Stimulated activated CD8-positive, alpha-beta memory T cell treated with anti-CD3 and anti-CD28 coated beads, Interleukin-12 subunit alpha, Interleukin-12 subunit beta, amount 100 ng/mL, for 1 hour (primary cell): ENCODE results near the gene DOCK1.

Experiments used
- DNase-seq: peaks from one replicate; pipeline ENCODE4 v3.0.0-alpha.2; 2020; ENCODE audit warnings: low read depth

The DOCK1 gene

DNA sequence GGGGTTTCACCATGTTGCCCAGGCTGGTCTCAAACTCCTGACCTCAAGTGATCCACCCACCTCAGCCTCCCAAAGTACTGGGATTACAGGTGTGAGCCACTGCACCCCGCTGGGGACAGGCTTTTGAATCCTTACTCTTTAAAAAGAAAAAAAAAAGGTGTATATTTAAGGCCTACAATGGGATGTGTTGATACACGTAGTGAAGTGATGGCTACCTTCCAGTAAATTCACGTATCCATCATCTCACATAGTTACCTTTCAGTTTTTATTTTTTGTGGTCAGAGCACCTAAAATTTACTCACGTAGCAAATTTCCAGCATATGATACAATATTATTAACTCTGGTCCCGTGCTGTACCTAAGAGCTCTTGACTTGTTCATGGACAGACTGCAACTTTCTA, 410.7 kb downstream of the DOCK1 start:
- DNase-seq: no peak

- DNase-seq: no peak
Observed at GRCh38 chr10:127318396-127318795, 413.2 kb downstream of the DOCK1 start.

DNA sequence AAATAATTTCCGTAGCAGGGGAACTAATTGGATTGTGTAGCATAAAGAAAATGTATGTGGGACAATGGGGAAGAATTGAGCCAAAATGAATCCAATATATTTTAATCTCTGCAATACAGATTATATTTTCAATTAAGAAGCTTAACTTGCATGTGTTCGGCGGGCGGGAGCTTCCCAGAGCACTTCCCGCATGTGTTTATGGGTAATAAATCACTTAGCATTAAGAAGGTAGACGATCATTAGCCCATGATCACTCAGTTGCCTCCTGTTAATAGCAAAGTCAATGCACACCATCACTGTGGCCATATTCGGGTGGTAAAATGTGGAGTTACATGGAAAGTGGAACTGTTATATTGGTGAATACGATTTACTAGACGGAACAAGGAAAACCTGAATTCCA, 414.0 kb downstream of the DOCK1 start:
- no peak for DNase-seq

- no peak for DNase-seq
Observed at GRCh38 chr10:127319691-127320090, 414.5 kb downstream of the DOCK1 start.

DNA sequence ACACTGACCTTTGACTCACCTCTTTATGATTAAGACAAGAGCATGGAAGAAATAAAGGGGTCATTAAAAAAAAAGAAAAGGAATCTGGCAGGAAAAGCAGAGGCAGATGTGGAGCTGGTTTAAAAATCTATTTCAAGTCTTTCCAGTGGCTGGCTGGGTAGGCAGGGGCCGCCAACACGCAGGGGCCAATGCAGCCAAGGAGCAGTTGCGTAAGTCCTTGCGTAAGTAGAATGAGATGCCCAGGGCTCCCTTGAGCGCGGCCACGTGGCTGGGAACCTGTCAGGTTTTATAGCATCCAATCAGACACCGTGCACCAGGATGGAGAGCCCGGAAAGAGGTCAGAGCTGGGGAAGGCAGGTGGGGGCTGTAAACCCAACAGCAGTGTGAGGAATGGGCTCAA, 414.9 kb downstream of the DOCK1 start:
- no peak for DNase-seq

GRCh38 chr10:127322286-127322685, 417.1 kb downstream of the DOCK1 start:
- no peak for DNase-seq

- no peak for DNase-seq
Observed at GRCh38 chr10:127325506-127325905, 420.3 kb downstream of the DOCK1 start.

DNA sequence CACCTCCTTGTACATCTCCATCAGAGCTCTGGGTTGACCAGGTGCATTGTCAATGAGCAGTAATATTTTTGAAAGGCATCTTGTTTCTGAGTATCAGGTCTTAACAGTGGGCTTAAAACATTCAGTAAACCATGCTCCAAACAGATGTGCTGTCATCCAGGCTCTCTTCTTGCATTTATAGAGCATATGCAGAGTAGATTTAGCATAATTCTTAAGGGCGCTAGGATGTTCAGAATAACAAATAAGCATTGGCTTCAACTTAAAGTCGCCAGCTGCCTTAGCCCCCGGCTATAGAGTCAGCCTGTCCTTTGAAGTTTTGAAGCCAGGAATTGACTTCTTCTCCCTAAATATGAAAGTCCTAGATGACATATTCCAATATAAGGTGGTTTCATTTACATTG, 421.7 kb downstream of the DOCK1 start:
- no peak for DNase-seq

GRCh38 chr10:127331696-127332095, 426.5 kb downstream of the DOCK1 start:
- no peak for DNase-seq

DNA sequence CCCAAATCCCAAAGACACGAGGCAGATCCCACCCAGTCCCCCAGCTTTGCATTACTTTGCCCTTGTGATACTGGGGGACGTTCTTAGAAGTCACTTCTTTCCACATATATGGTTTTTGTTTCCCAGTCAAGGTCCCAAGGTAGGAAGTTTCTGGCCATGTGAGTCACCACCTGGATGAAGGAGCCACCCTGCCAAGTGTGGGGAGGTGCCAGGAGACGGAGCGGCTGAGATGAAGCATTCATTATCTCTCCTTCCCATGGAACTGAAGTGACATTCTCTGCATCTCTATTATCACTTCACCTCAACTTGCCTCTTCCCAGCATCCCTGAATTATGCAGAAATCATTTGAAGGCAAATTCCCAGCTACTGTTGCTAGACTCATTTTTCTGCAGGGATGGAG, 427.4 kb downstream of the DOCK1 start:
- DNase-seq: no peak

DNA sequence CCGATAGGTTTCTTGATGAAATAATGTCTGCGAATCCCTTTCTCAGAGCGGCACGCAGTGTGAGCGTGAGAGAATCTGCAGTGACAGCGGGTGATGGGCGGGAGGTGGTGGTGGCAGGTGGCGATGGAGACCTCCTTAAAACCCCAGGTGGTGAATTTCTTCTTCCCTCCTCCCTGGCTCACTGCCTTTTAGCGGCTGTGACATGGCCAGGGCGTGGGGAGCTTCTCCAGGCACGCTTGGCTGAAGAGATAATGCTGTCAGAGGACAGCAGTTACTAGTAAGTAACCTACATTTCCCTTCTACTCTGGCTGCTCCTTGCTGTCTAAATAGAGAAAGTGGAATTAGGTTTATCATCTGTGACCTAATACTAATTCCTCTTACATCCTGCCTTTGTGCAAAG, 432.6 kb downstream of the DOCK1 start:
- no peak for DNase-seq

DNA sequence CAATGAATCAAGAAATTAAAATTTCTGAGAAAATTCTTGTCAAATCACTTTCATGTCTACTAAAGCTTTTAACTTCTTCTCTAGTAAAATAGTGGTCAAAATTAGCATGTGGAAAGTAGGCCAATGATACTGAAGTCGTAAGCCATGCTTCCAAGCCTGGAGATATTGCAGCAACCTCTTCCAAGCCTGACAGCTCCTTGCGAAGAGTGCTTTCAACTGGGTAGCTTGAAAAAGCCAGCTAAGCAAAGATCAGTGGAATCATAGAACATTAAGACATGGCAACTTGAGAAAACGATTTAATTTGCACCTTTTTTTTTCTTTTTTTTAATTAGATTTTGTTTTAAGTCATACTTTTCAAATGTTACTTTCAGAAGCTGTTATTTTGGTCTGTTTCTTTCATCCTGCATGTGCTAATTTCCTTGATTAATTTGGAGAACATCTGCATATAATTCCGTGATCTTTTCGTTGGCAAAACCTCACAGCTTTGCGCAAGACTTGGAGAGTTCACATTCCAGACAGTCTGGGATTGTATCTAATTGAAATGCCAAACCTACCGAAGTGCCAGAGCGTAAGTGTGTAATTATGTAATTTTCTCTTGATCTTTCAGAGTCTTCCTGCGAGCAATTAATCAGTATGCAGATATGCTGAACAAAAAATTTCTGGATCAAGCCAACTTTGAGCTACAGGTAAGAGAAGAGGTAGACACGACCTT, 433.3 kb downstream of the DOCK1 start:
- DNase-seq: no peak

DNA sequence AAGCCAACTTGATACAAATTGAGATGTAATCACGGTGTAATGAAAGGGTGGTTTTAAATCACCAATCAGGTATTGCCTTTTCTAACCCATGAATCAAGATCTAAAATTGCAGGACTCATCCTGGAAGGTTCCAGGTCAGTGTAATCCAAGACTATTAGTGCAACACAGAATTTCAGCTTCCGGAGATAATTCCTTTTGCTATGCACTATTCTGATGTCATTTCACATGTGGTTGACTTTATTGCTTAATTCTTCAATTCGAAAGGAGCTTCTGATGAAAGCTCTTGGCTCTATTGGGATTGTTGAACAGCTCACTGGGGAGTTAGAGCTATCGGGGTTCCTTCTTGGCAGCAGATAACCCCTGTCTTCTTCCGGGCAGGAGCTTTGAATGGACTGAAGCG, 438.6 kb downstream of the DOCK1 start:
- DNase-seq: no peak

GRCh38 chr10:127344346-127344745, 439.1 kb downstream of the DOCK1 start:
- DNase-seq: no peak

- DNase-seq: no peak
Observed at GRCh38 chr10:127345231-127345965, 440.2 kb downstream of the DOCK1 start.

GRCh38 chr10:127346604-127347003, 441.4 kb downstream of the DOCK1 start:
- no peak for DNase-seq

DNA sequence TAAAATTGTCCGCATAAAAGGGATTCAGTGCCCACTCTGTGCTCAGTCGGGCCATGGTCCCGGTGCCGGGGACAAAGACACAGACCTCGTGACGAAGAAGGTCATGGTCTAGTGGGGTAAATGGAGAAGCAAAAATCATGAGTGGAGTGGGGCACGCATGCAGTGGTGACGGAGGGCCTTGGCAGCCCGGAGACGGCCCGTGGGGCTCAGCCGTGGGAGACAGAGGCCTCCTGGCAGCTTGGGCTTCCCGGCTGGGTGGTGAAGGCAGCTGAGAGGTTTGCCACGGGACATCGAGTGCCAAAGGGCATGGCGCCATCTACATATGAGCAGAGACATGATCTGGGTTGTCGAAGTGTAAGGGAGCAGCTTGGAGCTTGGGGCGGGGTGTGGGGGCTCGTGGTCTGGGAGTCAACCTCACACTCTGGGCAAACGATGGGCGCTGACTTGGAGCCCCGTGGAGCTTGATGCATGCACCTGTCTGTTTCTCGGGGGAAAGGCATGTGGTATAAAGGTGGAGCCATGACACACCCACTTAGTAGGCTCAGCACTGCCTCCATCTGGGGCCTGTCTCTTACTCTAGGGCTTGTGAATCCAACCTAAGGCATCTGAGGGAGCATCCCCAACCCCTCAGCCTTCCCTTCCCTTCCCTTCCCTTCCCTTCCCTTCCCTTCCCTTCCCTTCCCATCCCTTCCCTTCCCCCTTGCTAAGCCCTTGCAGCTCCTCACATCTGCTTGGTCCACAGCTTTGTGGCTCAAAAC, 442.2 kb downstream of the DOCK1 start:
- DNase-seq: no peak

GRCh38 chr10:127349737-127350136, 444.5 kb downstream of the DOCK1 start:
- no peak for DNase-seq

- DNase-seq: no peak
Observed at GRCh38 chr10:127351542-127351941, 446.3 kb downstream of the DOCK1 start.

- DNase-seq: no peak
Observed at GRCh38 chr10:127353544-127353943, 448.3 kb downstream of the DOCK1 start.

DNA sequence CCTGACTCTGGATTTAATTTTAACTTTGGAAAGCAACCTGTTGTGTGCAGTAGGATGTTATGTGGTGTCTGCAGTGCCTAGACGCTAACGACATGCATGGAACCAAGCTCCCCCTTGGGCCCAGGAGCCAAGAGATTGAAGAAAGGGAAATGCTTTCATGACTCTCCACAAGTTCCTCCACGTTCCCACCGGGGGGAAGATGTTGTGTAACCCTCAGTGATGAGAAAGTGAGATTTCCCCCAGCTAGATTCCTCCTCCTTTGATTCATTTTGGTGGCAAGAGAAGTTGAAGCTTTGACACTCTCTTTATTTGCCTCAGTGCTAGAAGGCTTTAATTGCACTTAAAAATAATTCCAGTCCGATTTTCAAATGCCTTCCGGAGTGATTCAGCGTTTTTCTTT, 449.0 kb downstream of the DOCK1 start:
- no peak for DNase-seq

GRCh38 chr10:127354992-127355391, 449.8 kb downstream of the DOCK1 start:
- no peak for DNase-seq

GRCh38 chr10:127356360-127356759, 451.1 kb downstream of the DOCK1 start:
- no peak for DNase-seq
